Measurements from ENCODE around the gene PLXNB3.
A peak's percentile ranks its signal among the peaks of the same experiment; 100 is the strongest.
"Not testable (repeated sequence)": the region's sequence is repeated elsewhere in the genome, so short reads cannot be mapped to it uniquely, and the experiment has no call there.

The PLXNB3 gene

DNA sequence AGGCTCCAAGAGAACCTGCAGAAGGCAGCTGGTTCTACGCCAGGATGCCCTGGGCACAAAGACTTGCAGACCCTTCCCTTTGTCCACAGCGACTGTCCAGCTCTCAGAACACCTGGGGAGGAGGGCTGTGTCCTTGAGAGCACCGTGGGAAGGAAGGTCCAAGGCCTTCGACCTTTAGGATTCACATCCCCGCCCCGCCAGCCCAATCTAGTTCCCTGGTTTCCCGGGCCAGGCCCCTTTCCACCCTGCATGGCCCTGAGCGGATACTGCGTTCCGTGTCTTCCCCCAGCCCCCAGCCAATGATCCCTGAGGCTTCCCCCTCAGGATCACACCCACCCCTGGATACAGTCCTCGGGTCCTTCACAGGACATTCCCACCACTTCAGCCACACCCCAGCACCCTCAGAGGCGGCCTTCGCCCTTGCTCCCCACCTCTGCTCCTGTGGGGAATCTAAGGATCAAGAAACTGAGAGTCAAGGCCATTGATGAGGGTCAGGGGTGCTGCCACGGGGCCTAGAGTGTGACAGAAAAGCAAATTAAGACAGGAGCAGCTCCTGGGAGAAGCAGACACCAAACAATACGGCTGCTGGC, 30.3 kb upstream of the PLXNB3 start:
- DNase-seq = no peak

DNA sequence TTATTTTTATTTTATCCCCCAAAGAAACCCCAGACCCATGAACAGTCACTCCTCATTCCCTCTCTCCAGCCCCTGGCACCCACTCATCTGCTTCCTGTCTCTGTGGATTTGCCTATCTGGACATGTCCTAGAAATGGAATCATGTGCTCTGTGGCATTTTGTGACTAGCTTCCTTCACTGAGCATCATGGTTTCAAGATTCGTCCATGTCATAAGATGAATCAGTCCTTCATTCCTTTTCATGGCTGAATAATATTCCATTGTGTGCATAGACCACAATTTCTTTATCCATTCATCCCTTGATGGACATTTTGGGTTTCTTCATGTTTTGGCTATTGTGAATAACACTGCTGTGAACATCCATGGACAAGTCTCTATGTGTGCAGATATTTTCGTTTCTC, 29.2 kb upstream of the PLXNB3 start:
- no peak for DNase-seq

DNA sequence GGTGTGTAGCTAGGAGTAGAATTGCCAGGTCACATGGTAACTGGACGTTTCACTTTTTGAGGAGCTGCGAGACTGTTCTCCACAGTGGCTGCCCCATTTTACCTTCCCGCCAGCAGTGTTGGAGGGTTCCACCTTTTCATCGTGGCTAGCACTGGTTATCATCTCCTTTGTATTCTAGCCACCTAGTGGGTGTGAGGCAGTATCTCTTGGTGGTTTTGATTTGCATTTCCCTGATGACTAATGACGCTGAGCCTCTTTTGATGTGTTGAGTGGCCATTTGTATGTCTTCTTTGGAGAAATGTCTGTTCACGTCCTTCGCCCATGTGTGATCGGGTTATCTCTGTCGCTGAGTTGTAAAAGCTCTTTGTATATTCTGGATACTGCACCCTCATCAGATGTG, 28.8 kb upstream of the PLXNB3 start:
- no peak for DNase-seq

DNA sequence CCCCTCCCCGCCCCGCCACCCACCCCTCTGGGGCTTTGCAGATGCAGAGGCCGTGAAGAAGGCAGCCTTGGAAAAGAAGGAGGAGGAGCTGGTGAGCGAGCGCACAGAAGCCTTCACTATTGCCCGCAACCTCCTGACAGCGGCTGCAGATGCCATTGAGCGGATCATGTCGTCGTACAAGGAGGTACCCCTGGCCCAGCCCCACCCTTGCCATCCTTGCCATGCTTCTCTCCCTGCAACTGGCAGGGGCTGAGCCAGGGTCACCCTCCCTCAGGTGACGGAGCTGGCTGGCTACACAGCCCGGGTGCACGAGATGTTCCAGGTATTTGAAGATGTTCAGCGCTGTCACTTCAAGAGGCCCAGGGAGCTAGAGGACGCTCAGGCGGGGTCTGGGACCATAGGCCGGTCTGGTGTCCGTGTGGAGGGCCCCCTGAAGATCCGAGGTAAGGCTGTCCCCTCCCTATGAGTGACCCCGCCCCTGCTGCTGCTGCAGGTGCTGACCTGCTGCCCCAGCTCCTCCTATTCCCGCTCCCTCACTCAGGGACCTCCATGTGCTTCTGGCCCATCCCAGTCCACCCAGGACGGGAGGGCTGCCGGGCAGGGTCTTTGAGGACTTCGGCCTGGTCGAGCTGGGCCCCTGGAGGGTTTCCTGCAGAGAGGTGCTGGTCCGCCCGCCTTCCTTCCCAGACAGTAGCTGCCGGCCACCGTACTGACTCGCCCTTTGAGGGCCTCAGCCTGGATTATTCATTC, 27.8 kb upstream of the PLXNB3 start:
- no peak for DNase-seq

DNA sequence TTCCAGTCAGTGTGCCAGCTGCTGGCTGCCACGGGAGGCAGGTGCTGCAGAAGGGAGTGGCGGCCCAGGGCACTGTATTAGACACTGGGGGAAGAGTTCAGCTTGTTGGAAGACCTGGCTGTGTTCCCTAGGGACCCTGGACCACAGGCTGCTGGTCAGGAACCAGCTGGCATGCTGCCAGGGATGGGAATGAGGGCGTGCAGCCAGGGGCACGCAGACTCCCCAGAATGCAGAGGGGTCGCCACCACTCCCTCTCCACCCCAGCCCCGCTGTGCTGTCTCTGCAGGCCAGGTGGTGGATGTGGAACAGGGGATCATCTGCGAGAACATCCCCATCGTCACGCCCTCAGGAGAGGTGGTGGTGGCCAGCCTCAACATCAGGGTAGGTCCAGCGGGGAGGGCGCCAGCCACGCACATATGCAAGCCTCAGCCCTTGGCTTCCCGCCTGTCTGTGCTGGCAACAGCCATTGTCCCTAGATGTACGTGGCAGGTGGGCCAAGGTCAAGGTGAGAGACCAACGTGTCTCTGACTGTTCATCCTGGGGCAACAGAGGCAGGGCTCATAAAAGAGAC, 27.1 kb upstream of the PLXNB3 start:
- no peak for DNase-seq

DNA sequence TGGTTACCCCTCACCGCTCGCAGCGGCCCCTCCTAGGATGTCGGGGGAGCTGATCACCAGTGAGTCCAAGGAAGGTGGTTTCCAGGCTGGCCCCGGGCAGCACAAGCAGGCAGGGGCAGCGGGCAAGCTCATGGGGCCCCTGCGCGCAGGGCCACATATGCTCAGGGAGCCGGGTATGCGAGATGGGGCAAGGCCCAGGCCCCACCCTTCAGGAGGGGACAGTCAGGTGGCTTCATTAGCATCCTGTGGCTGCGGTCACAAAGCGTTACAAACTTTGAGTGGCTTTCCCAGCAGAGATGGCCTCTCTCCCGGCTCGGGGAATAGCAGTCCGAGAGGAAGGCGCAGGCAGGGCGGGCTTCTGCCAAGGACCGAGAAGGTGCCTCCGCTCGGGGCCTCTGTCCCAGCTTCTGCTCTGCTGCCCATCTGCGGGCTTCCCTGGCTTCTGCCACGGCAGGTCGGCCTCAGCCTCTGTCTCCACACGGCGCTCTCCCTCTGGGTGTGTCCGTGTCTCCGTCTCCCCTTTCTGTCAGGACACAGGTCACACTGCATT, 25.9 kb upstream of the PLXNB3 start:
- no peak for DNase-seq

GRCh38 chrX:153739754-153740486, 24.1 kb upstream of the PLXNB3 start:
- peak in 1 of 2 experiments; percentile 42 for DNase-seq

DNA sequence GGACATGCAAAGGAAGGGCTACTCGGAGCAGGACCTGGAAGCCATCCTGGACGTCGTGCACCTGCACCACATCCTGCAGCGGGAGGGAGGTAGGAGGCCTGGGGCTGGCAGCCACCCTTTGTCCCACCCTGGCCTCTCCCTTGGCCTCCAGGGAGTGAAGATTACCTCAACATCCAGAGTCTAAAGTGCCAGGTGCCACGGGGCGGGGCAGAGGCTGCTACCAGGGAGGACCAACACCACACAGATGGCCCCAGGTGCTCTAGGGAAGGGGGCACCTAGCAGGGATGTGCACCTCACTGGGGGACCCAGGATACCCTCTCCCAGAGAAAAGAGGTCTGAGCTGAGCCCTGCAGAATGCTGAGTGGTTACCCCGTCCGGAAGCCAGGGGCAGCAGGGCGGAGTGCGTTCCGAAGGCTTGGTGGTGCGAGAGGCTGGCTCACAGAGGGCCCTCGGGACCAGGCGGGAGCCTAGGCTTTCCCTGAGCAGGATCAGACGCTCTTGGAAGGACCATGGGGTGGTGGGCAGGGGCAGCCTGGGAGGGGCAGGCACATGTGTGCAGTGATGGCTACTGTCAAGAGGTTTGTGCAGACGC, 23.3 kb upstream of the PLXNB3 start:
- DNase-seq = no peak

DNA sequence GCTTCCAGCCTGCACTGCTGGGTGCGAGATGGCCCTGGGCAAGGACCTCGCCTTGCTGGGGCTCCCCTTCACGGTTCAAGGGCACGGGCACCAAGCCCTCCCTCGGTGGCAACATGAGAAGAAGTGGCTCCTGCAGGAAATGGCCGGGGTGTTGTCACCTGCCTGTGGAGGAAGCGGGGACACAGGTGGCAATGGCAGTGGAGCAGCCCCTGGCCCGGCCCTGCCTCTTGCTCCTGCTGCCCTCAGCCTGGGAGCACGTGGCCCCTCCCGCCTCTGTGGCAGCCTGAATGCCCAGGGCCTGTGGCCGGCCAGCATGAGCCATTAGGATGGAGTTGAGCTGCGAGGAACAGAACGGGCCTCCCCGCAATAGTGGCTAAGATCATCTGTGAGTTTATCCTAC, 22.6 kb upstream of the PLXNB3 start:
- DNase-seq = no peak

DNA sequence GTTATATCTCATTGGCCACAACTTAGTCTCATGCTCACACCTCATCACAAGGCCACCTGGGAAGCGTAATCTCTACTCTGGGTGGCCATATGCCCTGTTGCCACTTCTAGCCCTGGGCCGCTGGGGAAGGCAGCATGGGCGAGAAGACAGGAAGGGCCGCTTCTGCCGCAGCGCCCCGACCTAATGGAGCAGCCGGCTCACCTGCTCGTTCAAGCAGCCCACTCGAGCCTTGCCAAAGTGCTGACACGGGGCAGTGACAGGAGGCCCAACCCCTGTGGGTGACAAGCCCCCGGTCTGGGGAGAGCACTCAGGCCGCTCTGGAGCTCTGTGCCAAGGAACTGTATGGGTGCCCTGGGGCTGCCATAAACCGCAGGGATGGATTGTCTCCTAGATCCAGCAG, 21.9 kb upstream of the PLXNB3 start:
- not testable (repeated sequence) for DNase-seq

DNA sequence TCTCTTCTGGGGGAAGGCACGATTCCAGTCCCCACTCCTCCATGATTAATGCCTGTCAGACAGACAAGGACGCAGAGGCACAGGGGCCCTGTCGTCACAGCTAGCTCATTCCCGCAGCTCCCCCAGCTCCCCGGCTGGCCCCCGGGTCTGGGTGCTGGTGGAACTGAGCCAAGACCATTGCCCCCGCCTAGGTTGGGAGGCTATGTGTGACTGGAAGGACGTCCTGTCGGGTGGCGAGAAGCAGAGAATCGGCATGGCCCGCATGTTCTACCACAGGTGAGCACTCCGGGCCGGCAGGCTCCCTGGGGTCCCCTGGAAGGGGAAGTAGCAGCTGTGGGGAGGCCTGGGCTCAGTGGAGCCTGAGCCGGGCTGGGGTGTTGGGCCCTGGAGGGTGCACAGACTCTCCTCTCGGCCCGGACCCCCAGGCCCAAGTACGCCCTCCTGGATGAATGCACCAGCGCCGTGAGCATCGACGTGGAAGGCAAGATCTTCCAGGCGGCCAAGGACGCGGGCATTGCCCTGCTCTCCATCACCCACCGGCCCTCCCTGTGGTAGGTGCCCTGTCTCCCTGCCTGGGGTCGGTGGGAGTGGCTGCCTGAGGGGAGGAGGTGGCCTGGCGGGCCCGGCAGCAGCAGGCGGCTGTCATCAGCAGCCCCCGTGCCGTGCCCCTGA, 21.1 kb upstream of the PLXNB3 start:
- DNase-seq = not testable (repeated sequence)

GRCh38 chrX:153743468-153744209, 20.4 kb upstream of the PLXNB3 start:
- not testable (repeated sequence) for DNase-seq

DNA sequence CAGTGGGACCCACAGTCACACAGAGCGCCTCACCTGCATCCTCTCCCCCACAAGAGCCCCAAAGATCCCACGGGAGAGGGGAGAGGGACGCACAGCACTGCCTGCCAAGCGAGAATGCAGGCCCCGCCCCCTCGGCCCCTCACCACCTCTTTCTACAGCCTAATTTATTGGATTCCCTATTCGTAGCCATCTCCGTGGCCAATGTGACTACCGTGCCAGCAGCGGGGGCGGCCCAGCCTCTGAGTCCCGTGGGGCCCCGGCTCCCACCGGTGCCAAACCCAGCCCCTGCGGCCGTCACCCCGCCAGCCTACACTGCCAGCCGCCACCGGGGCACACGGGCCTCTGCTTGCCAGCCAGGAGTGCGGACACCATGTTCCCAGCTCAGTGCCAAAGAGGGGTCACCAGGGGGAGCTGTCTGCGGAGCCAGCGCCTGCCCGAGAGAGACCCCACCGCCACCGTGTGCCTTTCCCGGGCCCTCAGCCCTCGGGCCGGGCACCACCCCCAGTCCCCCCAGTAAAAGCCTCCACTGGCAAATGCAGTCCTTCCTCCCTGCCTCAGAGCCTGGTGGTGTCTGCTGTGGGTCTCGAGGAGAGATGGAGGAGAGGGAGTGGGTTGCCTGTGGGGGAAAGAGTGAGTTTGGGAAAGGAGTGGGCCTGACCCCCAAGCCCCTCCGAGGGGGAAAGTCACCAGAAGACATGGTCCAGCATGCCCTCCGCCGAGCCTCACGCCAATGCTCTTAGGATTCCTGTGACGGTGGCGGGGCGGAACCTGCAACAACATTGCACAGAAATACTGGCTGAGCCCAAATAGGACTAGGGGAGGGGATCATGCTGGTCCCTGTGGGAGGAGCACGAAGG, 19.6 kb upstream of the PLXNB3 start:
- no peak for DNase-seq

GRCh38 chrX:153745067-153745433, 19.0 kb upstream of the PLXNB3 start:
- not testable (repeated sequence) for DNase-seq

GRCh38 chrX:153746359-153746758, 17.7 kb upstream of the PLXNB3 start:
- no peak for DNase-seq

- DNase-seq = not testable (repeated sequence)
Measured at GRCh38 chrX:153746991-153747390, 17.1 kb upstream of the PLXNB3 start.

- DNase-seq = not testable (repeated sequence)
Measured at GRCh38 chrX:153749017-153749416, 15.0 kb upstream of the PLXNB3 start.

- no peak for DNase-seq
Measured at GRCh38 chrX:153750127-153750774, 13.8 kb upstream of the PLXNB3 start.

- DNase-seq = no peak
Measured at GRCh38 chrX:153755136-153755535, 8.9 kb upstream of the PLXNB3 start.

GRCh38 chrX:153761863-153762262, 2.2 kb upstream of the PLXNB3 start:
- no peak for DNase-seq

Data from activated T-cell treated with anti-CD3 and anti-CD28 coated beads, Interleukin-2, amount 50 U/mL, for 48 hours (primary cell).